IgD-negative memory B cell (primary cell): ENCODE data around the gene SNTG2. TPM values are rescaled to one million over a fixed set of nuclear protein-coding genes. Genes with fewer than 3 reads are reported as not detected.
A peak's percentile ranks its signal among the peaks of the same experiment; 100 is the strongest.
"Not testable (repeated sequence)": the region's sequence is repeated elsewhere in the genome, so short reads cannot be mapped to it uniquely, and the experiment has no call there.

Experiments used
- H3K27ac Mint-ChIP-seq, 3 donors: one replicate each; pipeline ENCODE4 v1.8.0; 2020 to 2022; ENCODE audit warnings: mild to moderate bottlenecking in 3 of 3, mixed read lengths in 3 of 3, moderate library complexity in 1 of 3
- H3K27me3 Mint-ChIP-seq: one replicate; pipeline ENCODE4 v1.8.0; 2021; ENCODE audit warnings: mixed read lengths
- H3K36me3 Mint-ChIP-seq: one replicate; pipeline ENCODE4 v1.8.0; 2020; ENCODE audit warnings: mild to moderate bottlenecking, mixed read lengths
- H3K4me1 Mint-ChIP-seq, 3 donors: one replicate each; pipeline ENCODE4 v1.8.0; 2020 to 2022; ENCODE audit warnings: mixed read lengths in 3 of 3, mild to moderate bottlenecking in 1 of 3
- H3K4me3 Mint-ChIP-seq, 4 donors: one replicate each; pipeline ENCODE4 v1.8.0; 2020 to 2022; ENCODE audit warnings: mild to moderate bottlenecking in 4 of 4, mixed read lengths in 4 of 4, moderate library complexity in 3 of 4
- H3K9me3 Mint-ChIP-seq, 3 donors: one replicate each; pipeline ENCODE4 v1.8.0; 2020 to 2021; ENCODE audit warnings: mixed read lengths in 3 of 3, mild to moderate bottlenecking in 1 of 3
- polyA plus RNA-seq: library from polyadenylated mRNA; unstranded; fragments of 300-500 nt; fragmentation: Illumina TruSeq; gene quantifications from one replicate; pipeline ENCODE4 v1.2.3, GENCODE V29; 2021

Gene SNTG2
- not detected for polyA plus RNA-seq

DNA sequence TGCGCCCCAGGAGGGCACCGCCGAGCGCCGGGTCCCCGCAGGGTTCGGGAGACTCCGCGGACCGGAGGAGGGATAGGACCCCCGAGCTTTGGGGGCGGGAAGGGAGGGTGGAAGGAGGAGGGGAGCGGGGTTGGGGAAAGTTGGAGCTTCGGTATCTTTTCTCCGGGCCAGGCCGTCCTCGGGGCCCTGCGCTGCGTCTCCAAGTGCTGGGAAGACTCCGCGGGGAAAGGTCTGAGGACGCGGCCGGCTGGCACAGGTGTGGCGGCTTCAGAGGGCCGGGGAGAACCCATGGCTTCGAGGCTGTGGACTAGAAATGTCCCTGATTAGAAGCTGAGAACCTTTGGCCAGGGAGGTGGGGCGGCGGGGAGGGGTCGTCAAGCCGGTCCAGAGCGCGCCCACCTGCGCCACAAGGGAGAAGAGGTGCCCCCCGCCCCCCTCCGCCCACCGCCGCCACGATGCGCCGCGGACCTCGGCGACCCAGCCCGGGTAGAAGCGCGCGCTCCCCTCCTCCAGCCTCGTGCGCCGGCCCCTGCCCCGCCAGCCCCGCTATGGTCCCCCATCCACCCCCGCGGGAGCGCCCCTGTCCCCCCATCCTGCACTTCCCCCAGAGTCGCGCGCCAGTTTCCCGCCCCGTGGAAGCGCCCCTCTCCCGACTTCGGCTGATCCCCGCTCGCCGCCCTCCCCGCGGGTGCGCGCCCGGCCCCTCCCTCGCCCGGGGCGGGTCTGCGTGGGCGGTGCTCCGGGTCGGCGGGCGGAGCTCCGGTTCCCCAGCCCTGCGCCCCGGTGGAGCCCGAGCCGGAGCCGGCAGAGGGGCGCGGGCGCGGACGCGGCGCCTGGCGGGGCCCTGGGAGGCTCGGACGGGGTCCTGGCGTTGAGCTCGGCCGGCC is at the start of gene SNTG2:
TSS of gene SNTG2 (plus strand) at position 770 of the 887 bp plus-strand sequence. CDS start 148 bp downstream, outside the sequence.
- Mint-ChIP-seq H3K27ac (no peak within 1 kb of the TSS), H3K4me3 (peak within 1 kb of the TSS; percentile 35 to 88 (median 50)), H3K36me3 (no peaks in the 10 kb centered on the region), H3K4me1 (peaks cover 9 to 17% (median 16%) of the 10 kb centered on the region in 3 donors), H3K9me3 (peaks cover 0 to 1% (median 0%) of the 10 kb centered on the region in 3 donors), H3K27me3 (peaks cover 34% of the 10 kb centered on the region)

DNA sequence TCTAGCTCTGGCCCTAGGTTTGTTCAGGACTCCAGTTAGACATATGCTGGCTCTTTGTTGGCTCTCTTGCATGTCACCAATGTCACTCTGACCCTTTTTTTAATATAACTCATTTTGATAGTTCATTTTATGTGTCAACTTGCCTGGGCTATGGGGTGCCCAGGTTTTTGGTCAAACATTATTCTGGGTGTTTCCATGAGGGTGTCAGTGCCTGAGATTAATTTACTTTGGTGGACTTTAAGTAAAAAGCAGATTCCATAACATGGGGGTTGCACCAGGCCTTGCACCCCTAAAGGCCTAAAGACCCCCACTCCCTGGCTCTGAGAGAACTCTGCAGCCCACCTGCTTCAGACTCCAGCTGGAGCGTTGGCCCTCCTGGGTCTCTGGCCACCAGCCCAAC is 48.1 kb upstream of the SNTG2 start:
- H3K27me3 Mint-ChIP-seq = peaks cover 3% of the 10 kb centered on the region
- no peak overlapping the region for H3K27ac Mint-ChIP-seq
- no peak overlapping the region for H3K4me3 Mint-ChIP-seq
- H3K9me3 Mint-ChIP-seq = peaks cover 2 to 8% (median 3%) of the 10 kb centered on the region in 3 donors
- H3K4me1 Mint-ChIP-seq = no peaks in the 10 kb centered on the region
- no peaks in the 10 kb centered on the region for H3K36me3 Mint-ChIP-seq

DNA sequence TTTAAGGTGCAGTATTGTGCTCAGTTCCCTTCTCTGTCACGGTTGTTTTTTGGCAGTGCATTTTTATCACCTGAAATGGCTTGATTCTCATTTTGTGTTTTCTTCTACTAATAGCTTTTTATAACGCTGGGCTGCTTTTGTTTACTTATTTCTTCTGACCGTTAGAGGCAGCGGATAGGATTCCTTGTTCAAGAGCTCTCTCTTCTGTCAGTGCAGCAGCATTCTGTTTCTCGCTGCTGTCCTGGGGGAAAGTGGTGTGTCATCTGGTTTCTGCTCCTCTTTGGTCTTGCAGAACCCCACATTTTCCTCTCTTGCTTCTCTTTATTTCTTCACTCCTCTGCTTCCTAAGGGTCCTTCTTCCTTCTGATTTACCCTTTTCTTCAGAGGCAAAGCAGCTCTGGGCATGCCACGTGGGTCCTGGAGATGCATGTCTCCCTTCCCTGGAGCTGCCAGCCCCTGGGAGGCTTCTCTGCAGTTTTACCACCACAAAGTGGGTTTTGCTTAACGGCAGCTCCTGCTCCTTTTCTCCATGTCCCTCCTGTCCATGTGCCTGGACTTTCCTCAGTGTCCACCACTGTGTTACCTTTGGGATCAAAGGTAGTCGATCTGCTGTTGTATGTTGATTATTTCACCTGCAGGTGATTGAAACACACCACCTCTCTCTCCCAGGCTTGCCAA is 47.3 kb upstream of the SNTG2 start:
- peaks cover 3% of the 10 kb centered on the region for H3K27me3 Mint-ChIP-seq

DNA sequence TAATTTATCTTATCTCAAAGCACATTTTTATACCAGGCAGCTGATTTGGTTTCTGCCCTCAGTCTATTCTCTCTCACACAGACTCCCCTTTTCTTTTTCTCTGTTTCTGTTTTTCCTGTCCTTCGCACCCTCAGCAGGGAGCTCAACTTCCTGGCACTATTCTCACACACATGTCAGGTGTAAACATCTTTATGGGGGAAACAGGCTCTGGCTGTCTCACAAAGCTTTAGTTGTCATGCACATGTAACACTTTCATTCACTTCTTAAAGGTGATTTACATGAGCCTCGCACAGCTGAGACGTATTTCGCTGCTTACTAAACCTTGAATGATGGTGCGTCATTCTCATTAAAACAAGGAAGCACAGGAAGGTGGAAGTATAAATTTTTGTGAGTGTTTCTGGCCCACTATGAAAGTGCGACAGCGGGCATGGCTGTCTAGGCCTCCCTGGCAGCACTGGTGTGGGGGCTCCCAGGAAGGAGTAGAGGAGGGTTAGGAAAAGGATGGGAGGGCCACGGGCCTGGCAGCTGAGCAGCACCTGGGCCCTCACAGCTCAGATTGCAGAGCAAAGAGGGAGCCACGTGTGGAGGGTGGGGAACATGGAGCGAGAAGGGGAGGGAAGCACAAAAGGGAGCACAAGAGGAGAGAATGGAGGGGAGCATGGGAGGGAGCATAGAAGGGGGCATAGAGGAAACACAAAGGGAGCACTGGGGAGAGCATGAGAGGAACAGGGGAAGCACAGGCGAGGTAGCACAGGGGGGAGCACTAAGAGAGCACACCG is 46.2 kb upstream of the SNTG2 start:
- Mint-ChIP-seq H3K4me3 (no peak overlapping the region), H3K36me3 (no peaks in the 10 kb centered on the region), H3K27ac (peak overlapping the region in 1 of 3 donors; percentile 34), H3K27me3 (peaks cover 3% of the 10 kb centered on the region), H3K9me3 (peaks cover 0 to 6% (median 3%) of the 10 kb centered on the region in 3 donors), H3K4me1 (peaks cover 0 to 3% (median 0%) of the 10 kb centered on the region in 3 donors)

More for the DNA sequence above, 47.3 kb upstream of the SNTG2 start:
- Mint-ChIP-seq H3K36me3 (no peaks in the 10 kb centered on the region), H3K4me3 (no peak overlapping the region), H3K4me1 (no peaks in the 10 kb centered on the region), H3K27ac (no peak overlapping the region), H3K9me3 (peaks cover 0 to 6% (median 3%) of the 10 kb centered on the region in 3 donors)

DNA sequence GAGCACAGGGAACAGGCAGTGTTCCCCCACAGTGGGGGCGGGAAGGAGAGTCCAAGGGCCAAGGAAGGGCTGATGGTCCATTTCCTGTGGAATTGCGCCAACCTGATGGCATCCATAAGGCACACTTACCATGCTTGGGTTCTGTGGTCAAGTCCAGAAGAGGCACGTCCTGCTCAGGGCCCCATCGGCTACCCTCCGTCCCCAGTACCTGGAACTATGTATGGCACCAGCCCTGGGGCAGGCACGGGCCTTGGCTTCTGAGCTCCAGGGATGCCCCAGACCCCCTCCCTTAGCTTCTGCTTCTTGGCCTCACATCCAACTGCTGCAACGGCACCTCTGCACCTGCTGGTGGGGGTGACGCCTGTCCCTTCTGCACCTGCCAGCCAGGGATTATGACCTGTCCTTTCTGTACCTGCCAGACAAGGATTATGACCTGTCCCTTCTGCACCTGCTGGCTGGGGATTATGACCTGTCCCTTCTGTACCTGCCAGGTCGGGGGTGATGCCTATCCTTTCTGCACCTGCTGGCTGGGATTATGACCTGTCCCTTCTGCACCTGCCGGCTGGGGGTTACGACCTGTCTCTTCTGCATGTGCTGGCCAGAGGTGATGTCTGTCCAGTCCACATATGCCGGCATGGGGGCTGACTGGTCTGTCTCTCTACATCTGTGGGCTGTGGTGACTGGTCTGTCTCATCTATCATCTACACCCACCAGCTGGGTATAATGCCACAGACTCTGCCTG is 45.4 kb upstream of the SNTG2 start:
- Mint-ChIP-seq H3K4me3 (no peak overlapping the region), H3K4me1 (peaks cover 0 to 3% (median 0%) of the 10 kb centered on the region in 3 donors), H3K27me3 (peaks cover 3% of the 10 kb centered on the region), H3K36me3 (no peaks in the 10 kb centered on the region), H3K27ac (no peak overlapping the region), H3K9me3 (peaks cover 0 to under 1% (median 0%) of the 10 kb centered on the region in 3 donors)

DNA sequence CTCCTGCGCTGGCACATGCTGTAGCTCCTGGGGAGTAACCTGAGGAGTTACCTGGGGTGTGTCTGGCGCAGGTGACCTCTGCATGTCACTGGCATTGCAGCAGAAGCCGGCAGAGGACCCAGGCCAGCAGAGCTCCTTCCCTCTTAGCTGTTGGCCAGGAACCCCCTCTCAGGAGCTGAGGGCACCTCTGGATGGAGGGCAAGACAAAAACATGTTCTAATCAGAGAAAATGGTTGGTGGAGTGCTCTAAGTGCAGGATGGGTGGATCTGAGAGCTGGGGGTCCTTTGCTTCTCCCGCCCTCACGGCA is 44.9 kb upstream of the SNTG2 start:
- no peak overlapping the region for H3K27ac Mint-ChIP-seq
- H3K36me3 Mint-ChIP-seq = peaks cover 1% of the 10 kb centered on the region
- H3K9me3 Mint-ChIP-seq = peaks cover 0 to 4% (median 0%) of the 10 kb centered on the region in 3 donors
- H3K4me3 Mint-ChIP-seq = no peak overlapping the region
- peaks cover 0 to 3% (median 0%) of the 10 kb centered on the region in 3 donors for H3K4me1 Mint-ChIP-seq
- H3K27me3 Mint-ChIP-seq = peaks cover 3% of the 10 kb centered on the region

DNA sequence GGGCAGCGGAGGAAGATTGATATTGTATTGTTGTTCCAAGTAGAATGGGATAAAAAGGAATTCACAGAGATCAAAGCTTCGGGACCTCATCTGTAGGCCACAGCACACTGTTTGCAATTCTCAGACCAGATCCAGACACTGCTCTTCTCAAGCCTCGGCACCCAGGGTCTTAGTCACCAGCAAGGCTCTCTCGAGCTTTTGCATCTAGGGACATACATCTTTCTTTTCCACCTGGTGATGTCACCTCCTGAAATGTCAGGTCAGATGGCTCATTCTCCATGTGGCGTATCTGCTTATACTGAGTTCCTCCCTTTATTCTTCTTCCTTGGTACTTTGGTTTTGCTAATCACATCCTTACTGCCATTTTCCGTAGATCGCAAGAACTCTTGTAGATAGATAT is 42.9 kb upstream of the SNTG2 start:
- Mint-ChIP-seq H3K27me3 (peaks cover 3% of the 10 kb centered on the region), H3K27ac (no peak overlapping the region), H3K4me1 (peaks cover 0 to 3% (median 0%) of the 10 kb centered on the region in 3 donors), H3K4me3 (no peak overlapping the region), H3K36me3 (peaks cover 1% of the 10 kb centered on the region), H3K9me3 (peaks cover 0 to 4% (median 0%) of the 10 kb centered on the region in 3 donors)

DNA sequence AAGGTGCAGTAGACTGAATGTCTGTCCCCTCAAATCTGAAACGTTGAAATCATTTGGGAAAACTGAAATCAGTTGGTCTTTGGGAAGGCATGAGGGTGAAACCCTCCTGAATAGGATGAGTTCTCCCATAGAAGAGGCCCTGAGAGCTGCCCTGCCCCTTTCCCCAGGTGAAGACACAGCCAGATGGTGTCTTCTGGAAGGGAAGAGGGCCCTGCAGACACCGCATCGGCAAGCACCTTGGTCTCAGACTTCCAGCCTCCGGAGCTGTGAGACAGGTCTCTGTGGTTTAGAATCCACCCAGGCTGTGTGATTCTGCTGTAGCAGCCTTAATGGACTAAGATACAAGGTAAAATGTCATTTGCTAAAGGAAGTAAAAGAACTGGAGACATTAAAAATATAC is 42.1 kb upstream of the SNTG2 start:
- Mint-ChIP-seq H3K27me3 (peaks cover 2% of the 10 kb centered on the region), H3K4me1 (peaks cover 0 to 3% (median 0%) of the 10 kb centered on the region in 3 donors), H3K27ac (no peak overlapping the region), H3K36me3 (peaks cover 1% of the 10 kb centered on the region), H3K9me3 (peaks cover 0 to 4% (median 0%) of the 10 kb centered on the region in 3 donors), H3K4me3 (no peak overlapping the region)

DNA sequence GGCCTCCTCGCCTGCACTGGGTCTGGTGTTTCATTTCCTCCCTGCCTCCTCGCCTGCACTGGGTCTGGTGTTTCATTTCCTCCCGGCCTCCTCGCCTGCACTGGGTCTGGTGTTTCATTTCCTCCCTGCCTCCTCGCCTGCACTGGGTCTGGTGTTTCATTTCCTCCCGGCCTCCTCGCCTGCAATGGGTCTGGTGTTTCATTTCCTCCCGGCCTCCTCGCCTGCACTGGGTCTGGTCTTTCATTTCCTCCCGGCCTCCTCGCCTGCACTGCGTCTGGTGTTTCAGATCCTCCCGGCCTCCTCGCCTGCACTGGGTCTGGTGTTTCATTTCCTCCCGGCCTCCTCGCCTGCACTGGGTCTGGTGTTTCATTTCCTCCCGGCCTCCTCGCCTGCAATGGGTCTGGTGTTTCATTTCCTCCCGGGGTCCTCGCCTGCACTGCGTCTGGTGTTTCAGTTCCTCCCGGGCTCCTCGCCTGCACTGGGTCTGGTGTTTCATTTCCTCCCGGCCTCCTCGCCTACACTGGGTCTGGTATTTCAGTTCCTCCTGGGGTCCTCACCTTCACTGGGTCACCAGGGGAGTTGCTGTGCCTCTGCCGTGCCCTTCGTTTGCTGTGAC is 40.8 kb upstream of the SNTG2 start:
- not testable (repeated sequence) for H3K9me3 Mint-ChIP-seq, H3K27me3 Mint-ChIP-seq, H3K4me1 Mint-ChIP-seq, H3K36me3 Mint-ChIP-seq
- peak overlapping the region in 2 of 3 donors; percentile 58 to 73 for H3K27ac Mint-ChIP-seq
- peak overlapping the region in 1 of 4 donors; percentile 71 for H3K4me3 Mint-ChIP-seq

DNA sequence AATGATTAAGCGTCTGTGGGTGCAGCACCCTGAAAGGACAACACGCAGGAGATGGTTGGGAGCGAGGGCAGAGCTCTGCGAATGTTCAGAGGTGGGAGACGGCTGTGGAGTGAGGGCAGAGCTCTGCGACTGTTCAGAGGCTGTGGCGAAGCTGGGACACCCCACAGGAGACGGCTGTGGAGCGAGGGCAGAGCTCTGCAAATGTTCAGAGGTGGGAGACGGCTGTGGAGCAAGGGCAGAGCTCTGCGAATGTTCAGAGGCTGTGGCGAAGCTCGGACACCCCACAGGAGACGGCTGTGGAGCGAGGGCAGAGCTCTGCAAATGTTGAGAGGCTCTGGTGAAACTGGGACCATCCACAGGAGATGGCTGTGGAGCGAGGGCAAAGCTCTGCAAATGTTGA is 40.0 kb upstream of the SNTG2 start:
- Mint-ChIP-seq H3K9me3 (peaks cover 0 to 4% (median 0%) of the 10 kb centered on the region in 3 donors), H3K4me3 (peak overlapping the region in 1 of 4 donors; percentile 22), H3K4me1 (peaks cover 0 to 3% (median 0%) of the 10 kb centered on the region in 3 donors), H3K27ac (peak overlapping the region in 1 of 3 donors; percentile 58), H3K27me3 (no peaks in the 10 kb centered on the region), H3K36me3 (peaks cover 1% of the 10 kb centered on the region)

DNA sequence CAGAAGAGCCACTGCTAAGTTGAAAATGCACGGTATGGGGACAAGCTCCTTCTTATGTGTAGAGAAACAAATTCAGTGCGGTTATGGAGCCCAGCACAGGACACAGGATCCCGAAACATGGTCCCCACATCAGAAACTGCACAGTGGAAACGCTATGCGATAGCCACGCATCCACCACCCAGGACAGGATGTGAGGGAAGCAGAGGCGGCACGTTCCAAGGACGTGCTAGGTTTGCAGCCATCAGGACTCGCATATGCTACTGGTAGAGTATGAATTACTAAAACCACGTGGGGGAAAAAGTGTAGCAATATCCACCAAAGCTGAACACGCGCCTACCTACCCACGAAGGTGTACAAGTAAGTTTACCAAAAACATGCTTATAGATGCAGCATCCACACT is 34.7 kb upstream of the SNTG2 start:
- Mint-ChIP-seq H3K4me3 (no peak overlapping the region), H3K36me3 (no peaks in the 10 kb centered on the region)

DNA sequence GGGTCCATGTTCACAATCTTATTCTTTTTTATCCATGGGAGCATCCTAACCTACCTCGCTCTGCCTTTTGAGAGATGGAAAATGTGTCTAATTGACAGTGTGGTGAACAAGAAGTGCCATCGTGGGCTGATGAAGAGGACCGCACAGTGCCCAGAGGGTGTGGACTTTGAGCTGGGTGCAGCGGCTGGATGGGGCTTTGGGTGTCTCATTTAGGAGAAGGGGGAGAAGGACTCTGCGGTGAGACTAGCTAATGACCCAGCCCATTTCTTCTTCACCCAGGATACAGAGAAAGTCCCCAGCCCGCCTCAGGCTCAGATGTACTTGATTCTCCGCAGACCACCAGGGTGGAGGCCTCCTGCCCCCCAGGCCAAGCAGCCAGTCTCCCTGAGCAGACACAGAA is 33.7 kb upstream of the SNTG2 start:
- no peaks in the 10 kb centered on the region for H3K36me3 Mint-ChIP-seq
- peaks cover 0 to 2% (median 0%) of the 10 kb centered on the region in 3 donors for H3K9me3 Mint-ChIP-seq
- H3K4me3 Mint-ChIP-seq = no peak overlapping the region
- H3K27me3 Mint-ChIP-seq = no peaks in the 10 kb centered on the region
- H3K4me1 Mint-ChIP-seq = no peaks in the 10 kb centered on the region
- H3K27ac Mint-ChIP-seq = no peak overlapping the region

More for the DNA sequence above, 34.7 kb upstream of the SNTG2 start:
- no peaks in the 10 kb centered on the region for H3K27me3 Mint-ChIP-seq
- no peaks in the 10 kb centered on the region for H3K4me1 Mint-ChIP-seq
- no peak overlapping the region for H3K27ac Mint-ChIP-seq
- peaks cover 0 to 2% (median 0%) of the 10 kb centered on the region in 3 donors for H3K9me3 Mint-ChIP-seq

DNA sequence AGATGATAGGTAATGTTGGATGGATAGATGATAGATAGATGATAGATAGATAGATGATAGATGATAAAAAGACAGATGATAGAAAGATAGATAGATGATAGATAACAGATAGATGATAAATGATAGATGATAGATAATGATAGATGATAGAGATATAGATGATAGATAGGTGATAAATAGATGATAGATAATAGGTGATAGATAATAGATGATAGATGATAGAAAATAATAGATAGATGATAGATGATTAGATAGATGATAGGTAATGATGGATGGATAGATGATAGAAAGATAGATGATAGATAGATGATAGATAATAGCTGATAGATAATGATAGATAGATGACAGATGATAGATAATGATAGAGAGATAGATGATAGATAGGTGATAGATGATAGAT is 31.0 kb upstream of the SNTG2 start:
- Mint-ChIP-seq H3K9me3 (peaks cover 0 to 3% (median 0%) of the 10 kb centered on the region in 3 donors), H3K4me3 (no peak overlapping the region), H3K27me3 (no peaks in the 10 kb centered on the region), H3K36me3 (no peaks in the 10 kb centered on the region), H3K27ac (no peak overlapping the region), H3K4me1 (no peaks in the 10 kb centered on the region)

DNA sequence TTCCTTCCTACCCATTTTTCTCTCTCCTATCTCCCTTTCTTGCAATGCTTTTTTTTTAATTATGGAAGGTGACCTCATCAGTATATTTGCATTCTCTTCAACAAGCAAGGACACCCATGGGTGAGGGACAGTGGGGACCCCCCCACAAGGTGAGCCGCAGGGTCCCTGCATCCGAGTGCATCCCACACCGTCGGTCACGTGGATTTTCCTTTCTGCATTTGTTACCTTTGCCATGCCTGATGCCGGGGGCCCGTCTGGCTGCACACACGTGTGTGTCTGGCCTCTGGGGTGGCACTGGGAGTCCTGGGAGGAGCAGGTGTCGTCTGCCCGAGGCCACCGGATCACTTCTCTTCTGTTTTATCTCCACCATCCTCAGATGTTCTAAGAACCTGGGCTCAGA is 30.1 kb upstream of the SNTG2 start:
- Mint-ChIP-seq H3K36me3 (no peaks in the 10 kb centered on the region), H3K27me3 (no peaks in the 10 kb centered on the region), H3K9me3 (peaks cover 0 to 3% (median 0%) of the 10 kb centered on the region in 3 donors), H3K4me1 (no peaks in the 10 kb centered on the region), H3K4me3 (no peak overlapping the region), H3K27ac (no peak overlapping the region)
